H9 (cell line): ENCODE data around the gene ANTKMT. TPM values are rescaled to one million over a fixed set of nuclear protein-coding genes. Genes with fewer than 3 reads are reported as not detected.

ENCODE experiments used
- DNase-seq: peaks from one replicate; pipeline ENCODE4 v3.0.0-alpha.2; 2017
- H2AFZ ChIP-seq: one replicate; pipeline ENCODE4 v1.6.1; 2013; ENCODE audit warnings: mild to moderate bottlenecking, low read length, control low read depth, moderate library complexity
- H2AK5ac ChIP-seq: 2 replicates; pipeline ENCODE4 v1.6.1; 2013; ENCODE audit warnings: low read length, control low read depth, mixed read lengths; ENCODE audit not compliant: insufficient read length
- H2BK120ac ChIP-seq: one replicate; pipeline ENCODE4 v1.6.1; 2013; ENCODE audit warnings: low read depth, mild to moderate bottlenecking, low read length, control low read depth, inconsistent platforms; ENCODE audit not compliant: poor library complexity, severe bottlenecking
- H2BK12ac ChIP-seq: 2 replicates; pipeline ENCODE4 v1.6.1; 2013; ENCODE audit warnings: low read length, control low read depth, mixed read lengths, low read depth; ENCODE audit not compliant: insufficient read length
- H2BK15ac ChIP-seq: 2 replicates; pipeline ENCODE4 v1.6.1; 2013; ENCODE audit warnings: low read depth, low read length, control low read depth
- H2BK20ac ChIP-seq: one replicate; pipeline ENCODE4 v1.6.1; 2013; ENCODE audit warnings: low read depth, mild to moderate bottlenecking, low read length, control low read depth, inconsistent platforms; ENCODE audit not compliant: poor library complexity, severe bottlenecking
- H2BK5ac ChIP-seq: 2 replicates; pipeline ENCODE4 v1.6.1; 2013; ENCODE audit warnings: low read length, control low read depth, mixed read lengths; ENCODE audit not compliant: insufficient read length
- H3K14ac ChIP-seq: 2 replicates; pipeline ENCODE4 v1.6.1; 2013; ENCODE audit warnings: low read length, control low read depth; ENCODE audit not compliant: insufficient read depth
- H3K18ac ChIP-seq: 2 replicates; pipeline ENCODE4 v1.6.1; 2013; ENCODE audit warnings: low read depth, mild to moderate bottlenecking, mixed read lengths, low read length, control low read depth; ENCODE audit not compliant: insufficient read length
- H3K23ac ChIP-seq: 2 replicates; pipeline ENCODE4 v1.6.1; 2013; ENCODE audit warnings: low read length, control low read depth, mixed read lengths, low read depth; ENCODE audit not compliant: insufficient read length
- H3K23me2 ChIP-seq: 2 replicates; pipeline ENCODE4 v1.6.1; 2013; ENCODE audit warnings: low read depth, mild to moderate bottlenecking, mixed read lengths, low read length, control low read depth; ENCODE audit not compliant: insufficient read length, poor library complexity, severe bottlenecking
- H3K27ac ChIP-seq: 2 replicates; pipeline ENCODE4 v1.5.1; 2013; ENCODE audit warnings: low read length, control low read depth, mixed read lengths, low read depth; ENCODE audit not compliant: insufficient read length
- H3K27me3 ChIP-seq: 2 replicates; pipeline ENCODE4 v1.6.1; 2013; ENCODE audit warnings: low read length, control low read depth, inconsistent platforms; ENCODE audit not compliant: insufficient read depth
- H3K4ac ChIP-seq: 2 replicates; pipeline ENCODE4 v1.6.1; 2013; ENCODE audit warnings: low read depth, mild to moderate bottlenecking, control low read depth, inconsistent platforms, low read length, moderate library complexity
- H3K4me1 ChIP-seq: 2 replicates; pipeline ENCODE4 v1.6.1; 2013; ENCODE audit warnings: low read length, control low read depth, inconsistent platforms; ENCODE audit not compliant: insufficient read depth
- H3K4me2 ChIP-seq: 2 replicates; pipeline ENCODE4 v1.6.1; 2013; ENCODE audit warnings: low read length, control low read depth, mixed read lengths; ENCODE audit not compliant: insufficient read length, insufficient read depth
- H3K56ac ChIP-seq: 2 replicates; pipeline ENCODE4 v1.6.1; 2013; ENCODE audit warnings: low read depth, mild to moderate bottlenecking, mixed read lengths, low read length, control low read depth; ENCODE audit not compliant: insufficient read length
- H3K79me1 ChIP-seq: 2 replicates; pipeline ENCODE4 v1.6.1; 2013; ENCODE audit warnings: low read depth, mild to moderate bottlenecking, moderate library complexity, low read length, control low read depth, inconsistent platforms; ENCODE audit not compliant: insufficient read depth, poor library complexity, severe bottlenecking
- H3K79me2 ChIP-seq: 2 replicates; pipeline ENCODE4 v1.6.1; 2013; ENCODE audit warnings: low read length, control low read depth, inconsistent platforms; ENCODE audit not compliant: insufficient read depth
- H3K9ac ChIP-seq: 2 replicates; pipeline ENCODE4 v1.6.1; 2013; ENCODE audit warnings: low read length, control low read depth, mixed read lengths; ENCODE audit not compliant: insufficient read length; ENCODE audit errors: extremely low read depth
- H3K9me3 ChIP-seq: one replicate; pipeline ENCODE4 v1.6.1; 2013; ENCODE audit warnings: low read depth, low read length, inconsistent platforms; ENCODE audit not compliant: control insufficient read depth
- H3T11ph ChIP-seq: one replicate; pipeline ENCODE4 v1.6.1; 2013; ENCODE audit warnings: mild to moderate bottlenecking, low read length, control low read depth, inconsistent platforms
- H4K20me1 ChIP-seq: one replicate; pipeline ENCODE4 v1.6.1; 2013; ENCODE audit not compliant: control insufficient read depth, insufficient read length, insufficient read depth
- H4K5ac ChIP-seq: 2 replicates; pipeline ENCODE4 v1.6.1; 2013; ENCODE audit warnings: low read depth, mild to moderate bottlenecking, mixed read lengths, low read length, control low read depth; ENCODE audit not compliant: insufficient read length
- H4K8ac ChIP-seq: replicated peaks from 2 replicates; pipeline ENCODE4 v1.6.1; 2013; ENCODE audit warnings: low read length, control low read depth, mixed read lengths, low read depth; ENCODE audit not compliant: insufficient read length
- H4K91ac ChIP-seq: 2 replicates; pipeline ENCODE4 v1.6.1; 2013; ENCODE audit warnings: low read depth, mild to moderate bottlenecking, moderate library complexity, mixed read lengths, low read length, control low read depth; ENCODE audit not compliant: insufficient read length
- H3K27ac Mint-ChIP-seq, 3 experiments: 2 replicates in 2 of 3; 3 replicates in 1 of 3; pipeline ENCODE4 v1.8.0; 2020 to 2021; ENCODE audit warnings: mixed read lengths in 3 of 3, mild to moderate bottlenecking in 1 of 3, moderate library complexity in 1 of 3
- H3K27me3 Mint-ChIP-seq: 2 replicates; pipeline ENCODE4 v1.8.0; 2021; ENCODE audit warnings: low read depth, mild to moderate bottlenecking, moderate library complexity, mixed read lengths
- H3K36me3 Mint-ChIP-seq, 3 experiments: 2 replicates in 2 of 3; 3 replicates in 1 of 3; pipeline ENCODE4 v1.8.0; 2020 to 2021; ENCODE audit warnings: low read depth in 3 of 3, mixed read lengths in 3 of 3; ENCODE audit not compliant: insufficient read depth in 1 of 3
- H3K4me1 Mint-ChIP-seq, 2 experiments: 2 replicates each; pipeline ENCODE4 v1.8.0; 2020; ENCODE audit warnings: mixed read lengths in 2 of 2
- H3K4me3 Mint-ChIP-seq, 2 experiments: 2 replicates in 1 of 2; 3 replicates in 1 of 2; pipeline ENCODE4 v1.8.0; 2020 to 2021; ENCODE audit warnings: mild to moderate bottlenecking in 2 of 2, mixed read lengths in 2 of 2, moderate library complexity in 1 of 2
- H3K9me3 Mint-ChIP-seq, 2 experiments: 2 replicates in 1 of 2; 3 replicates in 1 of 2; pipeline ENCODE4 v1.8.0; 2020; ENCODE audit warnings: mild to moderate bottlenecking in 2 of 2, mixed read lengths in 2 of 2, moderate library complexity in 1 of 2
- WGBS: extraction: QIAGEN DNeasy Blood & Tissue Kit; methylation state at CpG from one replicate; pipeline ENCODE4 v1.1.7; 2013; ENCODE audit warnings: missing lambda C conversion rate, low lambda C conversion rate, mixed read lengths; ENCODE audit not compliant: insufficient read length; ENCODE audit errors: extremely low coverage; 5-methylcytosine and 5-hydroxymethylcytosine counted together
- total RNA-seq: library from RNA; stranded (reverse); gene quantifications from 2 replicates; pipeline ENCODE4 v1.2.1, GENCODE V29; 2021
- TF ChIP-seq, protein P1 (sequence below): fragments of 200-600 bp; sonication (generic); conservative IDR thresholded peaks from 3 replicates; pipeline ENCODE4 v1.8.0; 2021; ENCODE audit warnings: antibody characterized with exemption, mild to moderate bottlenecking

Gene ANTKMT
- total RNA-seq, 1 experiment from 2014 or later = 31.5 TPM

DNA sequence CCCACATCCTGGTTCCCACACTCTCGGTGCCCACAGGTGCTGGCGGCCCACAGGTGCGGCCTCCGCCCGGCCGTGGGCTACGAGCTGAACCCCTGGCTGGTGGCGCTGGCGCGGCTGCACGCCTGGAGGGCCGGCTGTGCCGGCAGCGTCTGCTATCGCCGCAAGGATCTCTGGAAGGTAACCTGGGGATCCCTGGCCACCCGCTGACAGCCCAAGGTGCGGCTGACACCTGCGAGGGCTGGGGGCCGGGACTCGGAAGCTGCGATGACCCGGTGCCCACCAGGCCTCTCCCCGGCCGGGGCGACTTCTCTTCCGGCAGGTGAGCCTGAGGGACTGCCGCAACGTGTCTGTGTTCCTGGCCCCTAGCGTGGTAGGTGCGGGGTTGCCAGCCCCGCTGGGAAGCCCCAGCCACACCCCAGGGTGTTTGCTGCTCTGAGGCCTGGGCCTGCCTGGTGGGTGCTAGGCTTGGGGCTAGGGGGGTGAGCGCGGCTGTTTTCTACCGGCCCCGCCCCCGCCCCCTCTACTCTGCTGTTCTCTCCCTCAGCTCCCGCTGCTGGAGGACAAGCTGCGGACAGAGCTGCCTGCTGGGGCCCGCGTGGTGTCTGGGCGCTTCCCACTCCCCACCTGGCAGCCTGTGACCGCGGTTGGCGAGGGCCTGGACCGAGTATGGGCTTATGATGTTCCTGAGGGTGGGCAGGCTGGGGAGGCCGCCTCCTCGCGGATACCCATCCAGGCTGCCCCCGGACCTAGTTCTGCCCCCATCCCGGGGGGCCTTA, 1.0 kb downstream of the ANTKMT start:
- Mint-ChIP-seq H3K27ac (no peak overlapping the region), H3K4me1 (peaks cover 8 to 18% of the 10 kb centered on the region in 2 experiments), H3K27me3 (peaks cover 27% of the 10 kb centered on the region), H3K36me3 (peaks cover 0 to 5% (median 3%) of the 10 kb centered on the region in 3 experiments; a peak in 1 of 7 replicates), H3K4me3 (peak overlapping the region in 1 of 2 experiments; percentile 29; a peak in 1 of 5 replicates), H3K9me3 (no peaks in the 10 kb centered on the region)
- Histone ChIP-seq H2BK20ac (no peak overlapping the region), H2AFZ (no peak overlapping the region), H4K8ac (no peak overlapping the region), H3K9ac (no peak overlapping the region), H4K5ac (no peak overlapping the region), H3K9me3 (no peaks in the 10 kb centered on the region), H4K91ac (no peak overlapping the region), H2AK5ac (no peak overlapping the region), H3K14ac (no peak overlapping the region), H2BK15ac (no peak overlapping the region), H2BK5ac (no peak overlapping the region), H3T11ph (no peak overlapping the region), H3K4ac (no peak overlapping the region), H4K20me1 (no peaks in the 10 kb centered on the region), H3K79me1 (no peaks in the 10 kb centered on the region), H3K56ac (no peak overlapping the region), H3K79me2 (no peaks in the 10 kb centered on the region), H3K18ac (no peak overlapping the region), H3K23me2 (peaks cover 2% of the 10 kb centered on the region), H3K27ac (no peak overlapping the region), H3K27me3 (no peaks in the 10 kb centered on the region), H3K4me1 (no peaks in the 10 kb centered on the region), H3K4me2 (no peak overlapping the region), H2BK120ac (no peak overlapping the region), H2BK12ac (no peak overlapping the region), H3K23ac (no peak overlapping the region)
- WGBS = no CpG with 5 or more reads among the region's 51 CpGs
- TF ChIP-seq, protein P1, sequence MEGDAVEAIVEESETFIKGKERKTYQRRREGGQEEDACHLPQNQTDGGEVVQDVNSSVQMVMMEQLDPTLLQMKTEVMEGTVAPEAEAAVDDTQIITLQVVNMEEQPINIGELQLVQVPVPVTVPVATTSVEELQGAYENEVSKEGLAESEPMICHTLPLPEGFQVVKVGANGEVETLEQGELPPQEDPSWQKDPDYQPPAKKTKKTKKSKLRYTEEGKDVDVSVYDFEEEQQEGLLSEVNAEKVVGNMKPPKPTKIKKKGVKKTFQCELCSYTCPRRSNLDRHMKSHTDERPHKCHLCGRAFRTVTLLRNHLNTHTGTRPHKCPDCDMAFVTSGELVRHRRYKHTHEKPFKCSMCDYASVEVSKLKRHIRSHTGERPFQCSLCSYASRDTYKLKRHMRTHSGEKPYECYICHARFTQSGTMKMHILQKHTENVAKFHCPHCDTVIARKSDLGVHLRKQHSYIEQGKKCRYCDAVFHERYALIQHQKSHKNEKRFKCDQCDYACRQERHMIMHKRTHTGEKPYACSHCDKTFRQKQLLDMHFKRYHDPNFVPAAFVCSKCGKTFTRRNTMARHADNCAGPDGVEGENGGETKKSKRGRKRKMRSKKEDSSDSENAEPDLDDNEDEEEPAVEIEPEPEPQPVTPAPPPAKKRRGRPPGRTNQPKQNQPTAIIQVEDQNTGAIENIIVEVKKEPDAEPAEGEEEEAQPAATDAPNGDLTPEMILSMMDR = no peak
- DNase-seq = no peak
